Activated CD8-positive, alpha-beta memory T cell treated with anti-CD3 and anti-CD28 coated beads, Interleukin-2, amount 50 U/mL, for 24 hours (primary cell): Measurements from ENCODE around the gene TMPRSS5.
"Not testable (repeated sequence)": the region's sequence is repeated elsewhere in the genome, so short reads cannot be mapped to it uniquely, and the experiment has no call there.

ENCODE experiments used
- DNase-seq: peaks from one replicate; pipeline ENCODE4 v3.0.0-alpha.2; 2020; ENCODE audit errors: extremely low read depth

The TMPRSS5 gene

DNA sequence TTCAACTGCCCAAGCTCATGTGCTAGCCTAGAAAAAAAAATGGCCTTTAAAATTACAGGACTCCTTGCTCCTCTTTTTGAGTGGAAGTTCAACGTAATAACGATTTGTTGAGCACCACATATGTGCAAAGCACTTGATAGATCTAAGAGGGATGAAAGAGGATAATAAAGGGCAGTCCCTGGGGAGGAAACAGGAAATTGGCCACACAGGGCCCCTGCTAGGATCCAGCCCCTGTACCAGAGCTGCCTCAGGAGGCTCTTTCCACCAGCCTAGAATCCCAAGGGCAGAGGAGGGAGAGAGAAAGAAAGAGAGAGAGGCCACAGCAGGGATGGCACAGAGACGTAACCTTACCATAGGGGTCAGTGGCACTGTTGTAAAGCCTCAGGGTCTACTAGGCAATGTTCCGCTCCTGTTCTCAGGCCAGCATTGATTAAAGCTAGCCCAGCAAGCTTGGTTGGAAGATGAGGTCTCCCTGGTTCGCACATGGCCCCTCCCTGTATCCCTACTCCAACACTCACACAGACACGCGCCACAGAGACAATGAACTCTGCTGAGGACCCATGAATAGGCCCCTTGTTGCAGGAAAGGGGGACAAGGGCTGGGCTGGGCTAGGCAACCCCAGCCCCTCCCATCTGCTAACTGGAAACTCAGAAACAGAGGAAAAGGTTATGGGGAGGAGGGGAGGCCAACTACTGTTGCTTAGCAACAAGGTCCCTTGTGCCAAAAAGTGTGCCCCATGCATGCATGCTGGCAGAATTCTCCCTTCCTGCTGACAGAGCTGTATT is at the start of gene TMPRSS5:
TSS of gene TMPRSS5 (minus strand) at position 438 of the 785 bp plus-strand sequence. CDS start at position 354, 84 bp downstream.
- DNase-seq, result no peak

DNA sequence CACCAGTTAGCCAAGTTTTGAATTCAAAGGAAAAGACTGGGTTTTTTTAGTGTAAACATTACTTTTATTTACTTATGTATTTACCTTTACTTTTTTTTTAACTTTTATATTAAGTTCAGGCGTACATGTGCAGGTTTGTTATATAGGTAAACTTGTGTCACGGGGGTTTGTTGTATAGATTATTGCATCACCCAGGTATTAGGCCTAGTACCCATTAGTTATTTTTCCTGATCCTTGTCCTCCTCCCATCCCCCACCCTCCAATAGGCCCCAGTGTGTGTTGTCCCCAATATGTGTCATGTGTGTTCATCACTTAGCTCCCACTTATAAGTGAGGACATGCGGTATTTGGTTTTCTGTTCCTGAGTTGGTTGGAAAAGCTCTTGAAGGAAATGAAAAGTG is 46.8 kb upstream of the TMPRSS5 start:
- no peak for DNase-seq

DNA sequence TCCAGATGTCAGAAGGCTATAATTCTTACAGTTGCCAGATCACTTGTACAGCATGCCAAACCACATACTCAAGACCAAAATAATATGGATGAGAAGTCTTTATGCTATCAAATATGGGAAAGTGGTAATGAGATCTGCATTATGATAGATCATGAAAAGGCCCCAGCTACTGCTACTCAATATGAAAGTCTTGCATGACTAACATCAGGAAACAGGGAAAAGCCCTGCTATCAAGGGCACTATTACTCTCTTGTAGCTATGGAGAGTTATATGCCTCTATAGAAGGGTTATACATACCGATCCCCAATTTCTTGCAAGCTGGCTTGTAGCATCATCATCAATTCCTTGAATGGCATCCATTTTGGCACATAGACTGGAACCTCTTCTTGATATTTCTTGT is 30.2 kb upstream of the TMPRSS5 start:
- no peak for DNase-seq

DNA sequence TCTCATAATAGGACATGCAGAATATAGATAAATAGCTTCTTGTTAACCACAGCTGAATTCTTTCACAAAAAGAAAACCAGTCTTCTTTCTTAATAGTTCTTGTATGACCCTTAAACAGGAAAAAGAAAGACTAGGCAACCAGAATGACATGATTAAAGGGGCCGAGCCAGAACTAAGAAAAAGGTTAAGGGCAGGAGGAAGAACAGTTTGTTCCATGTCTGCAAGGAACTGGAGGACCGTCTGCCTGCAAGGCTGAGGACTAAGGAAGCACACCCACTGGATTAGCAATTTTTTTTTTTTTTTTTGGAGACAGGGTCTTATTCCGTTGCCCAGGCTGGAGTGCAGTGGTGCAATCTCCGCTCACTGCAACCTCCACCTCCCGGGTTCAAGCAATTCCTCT is 26.0 kb upstream of the TMPRSS5 start:
- no peak for DNase-seq

- no peak for DNase-seq
Measured at GRCh38 chr11:113730887-113731726, 25.0 kb upstream of the TMPRSS5 start.

DNA sequence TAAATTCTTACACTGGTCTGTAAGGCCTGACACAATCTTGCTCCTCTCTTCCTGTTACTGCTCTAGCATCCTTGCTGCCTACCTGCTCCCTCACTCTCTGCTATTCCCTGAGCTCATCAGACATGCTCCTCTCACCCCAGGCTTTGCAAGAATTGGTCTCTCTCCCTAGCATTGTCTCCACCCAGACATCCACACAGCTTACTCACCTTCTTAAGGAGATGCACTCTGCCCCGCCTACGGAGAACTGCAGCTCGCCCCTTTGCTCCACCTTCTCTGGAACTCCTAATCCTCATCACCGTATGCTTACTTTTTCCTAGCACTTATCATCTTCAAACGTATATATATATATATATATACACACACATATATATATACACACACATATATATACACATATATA is 23.3 kb upstream of the TMPRSS5 start:
- DNase-seq, result no peak

DNA sequence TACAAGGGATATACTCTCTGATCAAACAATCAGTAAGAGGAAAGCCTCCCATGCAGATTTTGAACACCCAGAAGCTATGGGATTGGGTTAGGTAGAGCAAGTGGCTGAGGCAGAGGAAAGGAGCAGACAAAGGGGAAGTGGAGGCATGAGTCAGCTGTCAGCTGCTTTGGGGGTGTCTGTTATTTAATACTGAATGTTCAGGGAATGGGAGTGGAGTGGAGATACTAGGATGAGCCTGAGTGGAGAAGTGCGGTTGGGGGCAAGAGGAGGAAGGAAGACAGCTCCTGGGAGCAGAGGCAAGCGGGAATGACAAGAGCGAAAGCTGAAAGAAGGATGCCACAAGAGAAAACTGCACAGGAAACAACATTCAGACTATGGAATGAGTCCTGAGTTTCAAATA is 22.7 kb upstream of the TMPRSS5 start:
- DNase-seq, result no peak

DNA sequence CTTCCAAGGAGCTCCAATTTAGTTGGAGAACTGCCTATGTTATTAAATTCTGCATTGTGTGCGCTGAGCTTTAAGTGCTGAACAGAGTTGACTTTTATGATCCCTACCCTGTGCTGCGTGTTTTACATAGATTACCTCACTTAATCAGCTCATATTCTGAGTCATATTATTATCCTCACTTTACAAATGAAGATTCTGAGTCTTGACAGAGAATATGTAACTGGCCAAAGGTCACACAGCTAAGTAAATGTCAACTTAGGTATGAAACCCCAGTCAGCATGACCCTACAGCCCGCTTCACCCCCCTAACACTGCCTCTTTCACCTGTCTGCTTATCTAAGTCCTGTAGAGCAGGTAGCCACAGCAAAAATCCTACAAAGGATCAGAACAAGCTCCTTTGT is 19.8 kb upstream of the TMPRSS5 start:
- DNase-seq, result no peak

- DNase-seq, result no peak
Measured at GRCh38 chr11:113725407-113725806, 19.3 kb upstream of the TMPRSS5 start.

- no peak for DNase-seq
Measured at GRCh38 chr11:113724778-113725177, 18.7 kb upstream of the TMPRSS5 start.

- DNase-seq, result no peak
Measured at GRCh38 chr11:113723787-113724186, 17.7 kb upstream of the TMPRSS5 start.

- no peak for DNase-seq
Measured at GRCh38 chr11:113722934-113723333, 16.8 kb upstream of the TMPRSS5 start.

GRCh38 chr11:113722221-113722620 is 16.1 kb upstream of the TMPRSS5 start:
- no peak for DNase-seq

DNA sequence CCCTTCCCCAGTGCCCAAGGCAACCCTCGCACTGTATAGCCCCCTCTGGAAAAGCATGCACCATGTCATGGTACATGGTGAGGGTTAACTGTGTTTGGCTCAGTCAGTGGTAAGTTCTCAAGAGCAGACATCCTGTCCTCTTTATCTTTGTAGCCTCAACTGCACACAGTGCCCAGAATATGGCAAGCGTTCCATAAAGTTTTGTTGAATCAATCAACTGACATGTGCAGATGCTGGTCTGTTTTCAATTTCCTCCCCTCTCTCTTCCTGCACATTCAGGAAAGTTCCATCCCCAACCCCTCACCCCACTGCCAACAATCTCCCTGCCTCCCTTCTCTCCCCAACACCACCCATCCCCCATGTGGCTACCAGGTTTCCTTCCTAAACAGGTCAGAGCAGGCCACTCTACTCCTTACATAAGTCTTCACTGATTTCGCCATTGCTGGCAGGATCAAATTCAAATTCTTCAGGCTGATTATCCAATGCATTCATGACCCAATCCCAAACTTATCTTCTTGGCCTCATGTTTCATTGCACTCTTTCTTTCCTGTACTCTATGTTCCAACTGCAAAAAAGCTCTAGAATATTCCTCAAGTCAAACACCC is 15.5 kb upstream of the TMPRSS5 start:
- no peak for DNase-seq

DNA sequence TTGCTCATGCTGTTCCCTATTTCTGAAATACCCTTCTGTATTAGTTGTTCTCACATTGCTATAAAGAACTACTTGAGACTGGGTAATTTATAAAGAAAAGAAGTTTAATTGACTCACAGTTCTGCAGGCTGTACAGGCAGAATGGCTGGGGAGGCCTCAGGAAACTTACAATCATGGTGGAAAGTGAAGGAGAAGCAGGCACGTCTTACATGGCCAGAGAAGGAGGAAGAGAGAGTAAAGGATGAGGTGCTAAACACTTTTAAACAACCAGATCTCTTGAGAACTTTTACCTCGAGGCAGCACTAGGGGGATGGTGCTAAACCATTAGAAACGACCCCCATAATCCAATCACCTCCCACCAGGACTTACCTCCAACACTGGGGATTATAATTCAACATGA is 14.4 kb upstream of the TMPRSS5 start:
- DNase-seq, result not testable (repeated sequence)

GRCh38 chr11:113715882-113716625 is 9.9 kb upstream of the TMPRSS5 start:
- no peak for DNase-seq

DNA sequence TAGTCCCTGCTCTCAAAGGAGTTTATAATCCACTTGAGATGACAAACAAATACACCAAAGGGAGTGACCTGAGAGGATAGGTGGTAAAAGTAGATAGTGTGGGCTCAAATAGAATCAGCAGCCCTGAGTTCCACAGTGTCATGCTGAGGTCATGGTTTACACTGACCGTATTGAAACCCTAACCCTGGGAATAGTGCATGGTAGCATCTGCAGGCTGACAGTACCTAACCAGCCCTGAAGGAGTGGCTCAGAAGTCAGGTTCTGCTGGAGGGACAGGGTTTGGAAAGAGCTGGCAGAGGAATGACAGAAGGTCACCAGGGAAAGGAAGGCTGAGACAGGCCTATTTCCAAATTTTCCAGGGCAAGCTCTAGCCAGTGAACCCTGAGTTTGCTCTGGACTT is 9.2 kb upstream of the TMPRSS5 start:
- no peak for DNase-seq

DNA sequence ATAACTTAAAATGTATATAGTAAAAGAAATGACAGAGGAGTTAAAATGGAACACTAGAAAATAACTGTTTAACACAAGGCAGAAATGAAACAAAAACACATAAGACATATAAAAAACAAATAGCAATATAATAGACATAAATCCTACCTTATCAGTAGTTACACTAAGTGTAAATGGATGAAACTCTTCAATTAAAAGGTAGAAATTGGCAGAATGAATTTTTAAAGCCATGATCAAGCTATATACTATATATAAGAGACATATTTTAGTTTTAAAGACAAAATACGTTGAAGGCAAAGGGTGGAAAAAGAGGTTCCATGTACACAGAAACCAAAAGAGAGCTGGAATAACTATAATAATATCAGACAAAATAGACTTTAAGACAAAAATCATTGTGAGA is 4.9 kb upstream of the TMPRSS5 start:
- no peak for DNase-seq

- DNase-seq, result not testable (repeated sequence)
Measured at GRCh38 chr11:113703551-113703950, 2.6 kb downstream of the TMPRSS5 start.

DNA sequence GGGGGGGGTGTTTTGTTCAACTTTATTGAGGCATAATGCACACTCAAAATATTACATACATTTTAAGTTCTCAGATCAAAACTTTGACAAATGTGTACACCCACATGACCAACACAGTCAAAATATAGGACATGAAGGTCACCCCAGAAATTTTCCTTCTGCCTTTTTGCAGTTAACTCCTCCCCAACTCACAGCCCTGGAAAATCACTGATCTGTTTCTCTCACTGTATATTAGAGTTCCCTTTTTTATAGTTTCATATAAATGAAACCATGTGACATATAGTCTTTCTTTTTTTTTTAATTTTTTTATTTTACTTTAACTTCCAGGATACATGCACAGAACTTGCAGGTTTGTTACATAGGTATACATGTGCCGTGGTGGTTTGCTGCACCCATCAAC is 4.6 kb downstream of the TMPRSS5 start:
- DNase-seq, result no peak

DNA sequence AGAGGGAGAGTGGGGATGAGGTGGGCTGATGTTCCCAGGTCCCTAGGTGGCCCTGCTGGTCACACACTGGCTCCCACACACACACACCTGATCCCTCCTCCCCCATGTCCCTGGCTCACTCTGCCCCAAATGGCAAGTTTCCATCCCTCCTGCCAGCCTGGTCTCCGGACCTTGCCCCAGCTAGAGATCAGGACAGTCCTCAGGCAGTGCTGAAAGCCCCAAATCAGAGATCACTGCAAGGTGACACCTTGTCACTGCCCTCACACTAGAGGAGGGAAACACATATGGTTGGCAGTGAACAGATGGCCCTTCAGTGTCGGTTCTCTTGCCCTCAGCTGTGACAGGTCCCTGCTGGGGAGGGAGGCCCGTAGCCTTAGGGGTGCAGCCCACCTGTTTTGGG is 7.6 kb downstream of the TMPRSS5 start:
- DNase-seq, result no peak
